Measurements from ENCODE around the gene SGPL1.

The SGPL1 gene

DNA sequence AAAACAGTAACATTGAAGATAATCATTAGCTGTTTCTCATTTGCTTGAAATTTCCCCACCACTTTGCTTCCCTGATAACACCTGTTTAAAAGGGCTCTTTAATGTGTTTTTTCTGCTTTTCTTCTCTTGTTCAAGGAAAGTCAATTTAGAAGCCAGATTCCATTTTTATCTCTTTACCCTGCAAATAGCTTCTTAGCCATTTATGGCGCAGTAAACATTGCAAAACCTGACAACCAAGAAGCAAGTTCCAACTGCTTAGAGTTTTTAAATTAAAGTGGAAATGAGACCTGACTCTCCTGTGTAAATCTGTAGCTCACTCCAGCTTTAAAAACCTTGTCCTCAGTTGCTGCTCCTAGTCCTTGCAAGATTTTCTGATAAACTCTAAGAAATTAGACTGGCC lies 30.1 kb downstream of the SGPL1 start:
- Histone ChIP-seq H3K36me3 (ENCODE audit: control insufficient read depth in 1 of 2, insufficient read depth in 2 of 2, low read depth in 1 of 2, low read length in 2 of 2) (peaks cover 5 to 17% of the 10 kb centered on the region in 2 experiments), H3K14ac (ENCODE audit: low read length in 2 of 2) (no peak overlapping the region), H4K91ac (ENCODE audit: low read length) (no peak overlapping the region), H3K27me3 (ENCODE audit: control insufficient read depth in 1 of 2, insufficient read depth in 1 of 2, low read length in 2 of 2) (no peaks in the 10 kb centered on the region), H3K4me3 (ENCODE audit: insufficient read depth in 1 of 2, low read depth in 1 of 2, low read length in 2 of 2) (no peak overlapping the region), H4K8ac (ENCODE audit: low read length) (no peak overlapping the region), H2BK5ac (ENCODE audit: low read depth, low read length, poor library complexity, severe bottlenecking) (no peak overlapping the region), H3K9ac (ENCODE audit: low read length) (no peak overlapping the region), H3K23ac (ENCODE audit: low read length in 2 of 2) (no peak overlapping the region), H2AFZ (ENCODE audit: low read depth, low read length) (no peak overlapping the region), H3K4me2 (ENCODE audit: low read length, poor library complexity, severe bottlenecking) (no peak overlapping the region), H3K4me1 (ENCODE audit: control insufficient read depth, insufficient read depth, low read depth, low read length) (peaks cover 3% of the 10 kb centered on the region), H2BK120ac (ENCODE audit: low read depth, low read length) (no peak overlapping the region), H3K4ac (ENCODE audit: low read depth in 1 of 2, low read length in 2 of 2) (no peak overlapping the region), H3K79me1 (replicated peaks; ENCODE audit: low read length, poor library complexity, severe bottlenecking) (peaks cover 23% of the 10 kb centered on the region), H3K18ac (ENCODE audit: low read depth in 1 of 2, low read length in 2 of 2) (no peak overlapping the region), H2BK12ac (ENCODE audit: low read length in 2 of 2) (no peak overlapping the region), H2BK15ac (ENCODE audit: low read depth, poor library complexity, severe bottlenecking) (no peak overlapping the region), H3K9me3 (ENCODE audit: control insufficient read depth, low read length) (no peaks in the 10 kb centered on the region), H3K27ac (ENCODE audit: low read length, poor library complexity, severe bottlenecking) (no peak overlapping the region), H2AK5ac (ENCODE audit: low read length, severe bottlenecking) (no peak overlapping the region)
- no peak for DNase-seq
- 100% methylated on average over 1 of the region's 1 CpG for WGBS

DNA sequence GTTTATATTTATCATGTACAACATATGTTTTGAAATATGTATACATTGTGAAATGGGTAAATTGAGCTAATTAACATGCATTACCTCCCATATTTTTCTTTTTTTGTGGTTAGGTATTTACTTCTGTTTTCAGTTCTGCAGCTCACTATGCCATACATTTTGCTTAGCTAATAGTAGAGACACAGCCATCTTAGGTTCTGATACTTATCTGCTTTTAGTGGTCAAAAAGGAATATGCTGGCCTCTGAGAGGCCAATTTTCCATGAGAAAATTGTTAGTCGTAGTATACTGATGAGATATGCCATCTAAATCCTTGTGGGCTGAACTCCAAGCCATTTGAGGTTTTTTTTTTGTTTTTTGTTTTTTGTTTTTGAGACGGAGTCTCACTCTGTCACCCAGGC lies 31.0 kb downstream of the SGPL1 start:
- H3K23ac ChIP-seq (ENCODE audit: low read length in 2 of 2): no peak overlapping the region
- H4K91ac ChIP-seq (ENCODE audit: low read length): no peak overlapping the region
- no peak overlapping the region for H3K4ac ChIP-seq (ENCODE audit: low read depth in 1 of 2, low read length in 2 of 2)
- H3K36me3 ChIP-seq (ENCODE audit: control insufficient read depth in 1 of 2, insufficient read depth in 2 of 2, low read depth in 1 of 2, low read length in 2 of 2): peaks cover 8 to 26% of the 10 kb centered on the region in 2 experiments
- H3K4me1 ChIP-seq (ENCODE audit: control insufficient read depth, insufficient read depth, low read depth, low read length): peaks cover 3% of the 10 kb centered on the region
- no peak overlapping the region for H2AK5ac ChIP-seq (ENCODE audit: low read length, severe bottlenecking)
- no peaks in the 10 kb centered on the region for H3K27me3 ChIP-seq (ENCODE audit: control insufficient read depth in 1 of 2, insufficient read depth in 1 of 2, low read length in 2 of 2)
- no peak overlapping the region for H3K4me3 ChIP-seq (ENCODE audit: insufficient read depth in 1 of 2, low read depth in 1 of 2, low read length in 2 of 2)
- H3K9me3 ChIP-seq (ENCODE audit: control insufficient read depth, low read length): no peaks in the 10 kb centered on the region
- no peak overlapping the region for H3K27ac ChIP-seq (ENCODE audit: low read length, poor library complexity, severe bottlenecking)
- 90% methylated on average over 2 of the region's 2 CpGs for WGBS
- peaks cover 25% of the 10 kb centered on the region for H3K79me1 ChIP-seq (replicated peaks; ENCODE audit: low read length, poor library complexity, severe bottlenecking)
- H3K18ac ChIP-seq (ENCODE audit: low read depth in 1 of 2, low read length in 2 of 2): no peak overlapping the region
- no peak overlapping the region for H2BK120ac ChIP-seq (ENCODE audit: low read depth, low read length)
- H4K8ac ChIP-seq (ENCODE audit: low read length): no peak overlapping the region
- H3K4me2 ChIP-seq (ENCODE audit: low read length, poor library complexity, severe bottlenecking): no peak overlapping the region
- no peak overlapping the region for H2BK15ac ChIP-seq (ENCODE audit: low read depth, poor library complexity, severe bottlenecking)
- H3K14ac ChIP-seq (ENCODE audit: low read length in 2 of 2): no peak overlapping the region
- no peak overlapping the region for H2AFZ ChIP-seq (ENCODE audit: low read depth, low read length)
- H2BK12ac ChIP-seq (ENCODE audit: low read length in 2 of 2): no peak overlapping the region
- DNase-seq: no peak
- no peak overlapping the region for H2BK5ac ChIP-seq (ENCODE audit: low read depth, low read length, poor library complexity, severe bottlenecking)
- H3K9ac ChIP-seq (ENCODE audit: low read length): no peak overlapping the region

DNA sequence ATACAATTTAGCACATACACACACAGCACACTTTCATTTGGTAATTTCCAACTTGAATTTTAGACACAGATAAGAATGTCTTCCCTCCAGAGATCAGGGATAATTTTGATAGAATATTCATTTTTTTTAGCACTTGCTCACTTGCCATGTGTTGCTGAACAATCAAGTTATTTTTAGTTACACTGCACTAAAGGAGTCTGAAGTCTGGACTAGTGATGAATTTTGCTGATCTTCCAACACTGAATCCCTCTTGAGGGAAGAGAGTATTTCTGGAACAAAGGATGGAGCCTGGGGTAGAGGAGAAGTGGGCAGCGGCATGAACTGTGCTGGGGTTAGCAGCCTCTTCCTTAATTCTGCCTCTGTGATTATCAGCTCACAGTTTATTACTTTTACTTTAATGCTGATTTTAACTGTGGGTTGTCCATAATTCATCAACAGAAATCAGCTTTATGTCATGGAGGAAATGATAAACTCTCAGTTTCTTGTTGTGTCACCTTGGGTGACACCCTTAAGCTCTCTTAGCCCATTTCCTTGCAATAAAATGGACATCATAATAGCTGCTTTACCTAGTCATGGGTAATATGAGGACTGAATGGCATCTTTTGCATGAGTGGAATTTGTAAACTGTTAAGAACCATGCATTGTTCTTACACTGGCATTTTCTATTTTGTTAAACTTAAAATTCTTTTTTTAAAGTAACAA lies 32.1 kb downstream of the SGPL1 start:
- peak overlapping the region; percentile 36 for H3K9ac ChIP-seq (ENCODE audit: low read length)
- no peak overlapping the region for H3K14ac ChIP-seq (ENCODE audit: low read length in 2 of 2)
- H3K27ac ChIP-seq (ENCODE audit: low read length, poor library complexity, severe bottlenecking): no peak overlapping the region
- H2BK120ac ChIP-seq (ENCODE audit: low read depth, low read length): no peak overlapping the region
- peaks cover 22% of the 10 kb centered on the region for H3K79me1 ChIP-seq (replicated peaks; ENCODE audit: low read length, poor library complexity, severe bottlenecking)
- H4K8ac ChIP-seq (ENCODE audit: low read length): no peak overlapping the region
- H3K27me3 ChIP-seq (ENCODE audit: control insufficient read depth in 1 of 2, insufficient read depth in 1 of 2, low read length in 2 of 2): no peaks in the 10 kb centered on the region
- H3K4me3 ChIP-seq (ENCODE audit: insufficient read depth in 1 of 2, low read depth in 1 of 2, low read length in 2 of 2): no peak overlapping the region
- WGBS: no CpG with 5 or more reads among the region's 1 CpG
- H2AFZ ChIP-seq (ENCODE audit: low read depth, low read length): no peak overlapping the region
- peaks cover 6 to 29% of the 10 kb centered on the region in 2 experiments for H3K36me3 ChIP-seq (ENCODE audit: control insufficient read depth in 1 of 2, insufficient read depth in 2 of 2, low read depth in 1 of 2, low read length in 2 of 2)
- no peak overlapping the region for H3K4ac ChIP-seq (ENCODE audit: low read depth in 1 of 2, low read length in 2 of 2)
- no peak overlapping the region for H3K18ac ChIP-seq (ENCODE audit: low read depth in 1 of 2, low read length in 2 of 2)
- peaks cover 3% of the 10 kb centered on the region for H3K4me1 ChIP-seq (ENCODE audit: control insufficient read depth, insufficient read depth, low read depth, low read length)
- H2BK12ac ChIP-seq (ENCODE audit: low read length in 2 of 2): no peak overlapping the region
- no peak overlapping the region for H4K91ac ChIP-seq (ENCODE audit: low read length)
- no peak overlapping the region for H2AK5ac ChIP-seq (ENCODE audit: low read length, severe bottlenecking)
- DNase-seq: peak; percentile 22
- H2BK5ac ChIP-seq (ENCODE audit: low read depth, low read length, poor library complexity, severe bottlenecking): no peak overlapping the region
- H2BK15ac ChIP-seq (ENCODE audit: low read depth, poor library complexity, severe bottlenecking): no peak overlapping the region
- no peak overlapping the region for H3K23ac ChIP-seq (ENCODE audit: low read length in 2 of 2)
- H3K9me3 ChIP-seq (ENCODE audit: control insufficient read depth, low read length): no peaks in the 10 kb centered on the region
- no peak overlapping the region for H3K4me2 ChIP-seq (ENCODE audit: low read length, poor library complexity, severe bottlenecking)

DNA sequence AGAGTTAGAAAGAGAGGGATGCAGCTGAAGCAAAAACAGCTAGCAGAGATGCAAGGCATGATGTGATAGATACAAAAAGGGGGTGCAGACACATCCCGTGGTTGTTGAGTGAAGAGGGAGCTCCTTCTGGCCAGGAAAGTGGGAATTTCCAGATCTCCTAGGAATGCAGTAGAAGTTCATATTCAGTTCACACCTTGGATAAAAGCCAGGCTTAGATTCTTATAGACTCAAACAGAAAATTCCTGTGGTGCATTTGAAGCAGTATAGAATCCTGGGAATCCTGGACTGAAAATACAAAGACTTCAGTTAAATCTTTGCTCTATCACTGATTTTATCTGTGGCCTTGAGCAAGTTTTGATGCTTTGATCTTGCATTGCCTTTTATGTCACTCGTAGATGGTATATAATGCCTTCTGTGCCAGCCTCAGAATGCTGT lies 33.9 kb downstream of the SGPL1 start:
- Histone ChIP-seq H3K4ac (ENCODE audit: low read depth in 1 of 2, low read length in 2 of 2) (no peak overlapping the region), H2BK5ac (ENCODE audit: low read depth, low read length, poor library complexity, severe bottlenecking) (no peak overlapping the region), H3K4me2 (ENCODE audit: low read length, poor library complexity, severe bottlenecking) (no peak overlapping the region), H3K23ac (ENCODE audit: low read length in 2 of 2) (no peak overlapping the region), H3K36me3 (ENCODE audit: control insufficient read depth in 1 of 2, insufficient read depth in 2 of 2, low read depth in 1 of 2, low read length in 2 of 2) (peaks cover 9 to 41% of the 10 kb centered on the region in 2 experiments), H3K79me1 (replicated peaks; ENCODE audit: low read length, poor library complexity, severe bottlenecking) (peaks cover 22% of the 10 kb centered on the region), H2BK120ac (ENCODE audit: low read depth, low read length) (no peak overlapping the region), H3K18ac (ENCODE audit: low read depth in 1 of 2, low read length in 2 of 2) (no peak overlapping the region), H3K27ac (ENCODE audit: low read length, poor library complexity, severe bottlenecking) (peak overlapping the region; percentile 55), H3K4me1 (ENCODE audit: control insufficient read depth, insufficient read depth, low read depth, low read length) (peaks cover 3% of the 10 kb centered on the region), H4K91ac (ENCODE audit: low read length) (no peak overlapping the region), H2BK12ac (ENCODE audit: low read length in 2 of 2) (no peak overlapping the region), H2BK15ac (ENCODE audit: low read depth, poor library complexity, severe bottlenecking) (no peak overlapping the region), H3K9me3 (ENCODE audit: control insufficient read depth, low read length) (no peaks in the 10 kb centered on the region), H3K9ac (ENCODE audit: low read length) (no peak overlapping the region), H3K4me3 (ENCODE audit: insufficient read depth in 1 of 2, low read depth in 1 of 2, low read length in 2 of 2) (no peak overlapping the region), H2AFZ (ENCODE audit: low read depth, low read length) (no peak overlapping the region), H3K14ac (ENCODE audit: low read length in 2 of 2) (no peak overlapping the region), H4K8ac (ENCODE audit: low read length) (no peak overlapping the region), H2AK5ac (ENCODE audit: low read length, severe bottlenecking) (no peak overlapping the region), H3K27me3 (ENCODE audit: control insufficient read depth in 1 of 2, insufficient read depth in 1 of 2, low read length in 2 of 2) (no peaks in the 10 kb centered on the region)
- DNase-seq: peak; percentile 79
- WGBS: 86% methylated on average over 1 of the region's 2 CpGs

All from mesenchymal stem cell (in vitro differentiated cells and primary cell).